Left ventricle myocardium inferior (tissue), 1 donor: ENCODE data around the gene MICAL2. TPM values are rescaled to one million over a fixed set of nuclear protein-coding genes. Genes with fewer than 3 reads are reported as not detected.

Source experiments
- DNase-seq: peaks from one replicate; pipeline ENCODE4 v3.0.0-alpha.2; 2020
- H3K27ac ChIP-seq: fragments of 200-600 bp; replicated peaks from 2 replicates; pipeline ENCODE4 v1.8.0; 2021
- H3K27me3 ChIP-seq: fragments of 200-600 bp; 2 replicates; pipeline ENCODE4 v1.8.0; 2021; ENCODE audit warnings: low read depth
- H3K36me3 ChIP-seq: fragments of 200-600 bp; 2 replicates; pipeline ENCODE4 v1.8.0; 2021
- H3K4me1 ChIP-seq: fragments of 200-600 bp; 2 replicates; pipeline ENCODE4 v1.8.0; 2021
- H3K4me3 ChIP-seq: fragments of 200-600 bp; 2 replicates; pipeline ENCODE4 v1.8.0; 2021; ENCODE audit warnings: mild to moderate bottlenecking, moderate library complexity
- H3K9me3 ChIP-seq: fragments of 200-600 bp; replicated peaks from 2 replicates; pipeline ENCODE4 v1.8.0; 2021
- CTCF ChIP-seq: fragments of 200-600 bp; IDR thresholded peaks from 2 replicates; pipeline ENCODE4 v1.8.0; 2021; ENCODE audit warnings: antibody characterized with exemption, mild to moderate bottlenecking, borderline replicate concordance
- intact Hi-C: fragments of 100-400 bp; cut with micrococcal nuclease; formaldehyde crosslinking; loops from one replicate; pipeline ENCODE4 v1.11.0; 2022
- total RNA-seq: library from RNA; stranded (reverse); fragmentation: NEBNext Ultra II Directional; extraction: Animal tissue kit (Norgen Biotek cat#: 25700); gene quantifications from one replicate; pipeline ENCODE4 v1.2.1, GENCODE V29; 2021
- donor health status: DM: no; HTN: yes; CAD: no; lungs with severe emphysema.

The MICAL2 gene
- total RNA-seq, 1 donor from 2014 or later, result 85.0 TPM

GRCh38 chr11:12174477-12175143, 64.2 kb downstream of the MICAL2 start:
- Histone ChIP-seq H3K4me3 (no peak overlapping the region), H3K4me1 (peaks cover 55% of the 10 kb centered on the region), H3K27ac (no peak overlapping the region), H3K9me3 (peaks cover 5% of the 10 kb centered on the region), H3K36me3 (no peaks in the 10 kb centered on the region), H3K27me3 (no peaks in the 10 kb centered on the region)
- intact Hi-C loops, result no loop called here
- no peak for DNase-seq
- no peak for TF ChIP-seq CTCF

DNA sequence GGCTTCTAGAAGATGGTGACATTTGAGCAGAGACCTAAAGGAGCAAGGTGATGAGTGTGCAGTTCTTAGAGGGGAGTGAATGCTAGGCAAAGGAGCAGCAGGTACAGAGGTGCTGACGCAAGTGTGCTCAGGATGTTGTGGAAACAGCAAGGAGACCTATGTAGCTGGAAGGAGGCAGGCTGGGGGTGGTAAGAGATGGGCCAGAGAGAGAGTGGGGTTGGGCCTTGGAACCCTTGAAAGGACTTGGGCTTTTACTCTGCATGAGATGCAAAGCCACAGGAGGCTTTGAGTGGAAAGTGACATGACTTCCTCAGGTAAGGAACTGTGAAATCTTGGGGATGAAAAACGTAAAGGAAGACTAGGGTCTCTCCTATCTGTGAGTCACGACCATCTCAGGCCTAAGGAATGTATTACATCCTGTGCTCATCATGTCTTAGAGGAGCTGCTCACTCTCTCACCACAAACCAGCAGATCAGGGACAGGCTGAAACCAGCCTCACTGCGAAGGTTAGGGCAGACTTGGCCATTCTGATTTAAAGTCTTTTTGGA, 65.4 kb downstream of the MICAL2 start:
- Histone ChIP-seq H3K9me3 (peaks cover 5% of the 10 kb centered on the region), H3K4me3 (no peak overlapping the region), H3K4me1 (peaks cover 55% of the 10 kb centered on the region), H3K27ac (no peak overlapping the region), H3K27me3 (no peaks in the 10 kb centered on the region), H3K36me3 (no peaks in the 10 kb centered on the region)
- no peak for TF ChIP-seq CTCF
- DNase-seq, result no peak
- intact Hi-C loops, result no loop called here

DNA sequence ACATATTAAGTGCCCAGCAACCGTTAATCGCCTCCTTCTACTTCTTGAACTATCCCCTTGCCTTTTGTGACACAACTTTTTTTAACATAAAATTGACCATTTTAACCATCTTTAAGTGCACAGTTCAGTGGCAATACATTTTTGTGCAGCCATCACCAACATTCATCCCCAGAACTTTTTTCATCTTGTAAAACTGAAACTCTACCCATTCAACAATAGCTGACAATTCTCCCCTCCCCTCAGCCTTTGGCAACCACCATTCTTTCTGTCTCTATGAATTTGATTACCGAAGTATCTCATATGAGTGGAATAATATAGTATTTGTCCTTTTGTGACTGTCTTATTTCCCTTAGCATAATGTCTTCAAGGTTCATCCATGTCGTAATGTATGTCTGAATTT, 66.0 kb downstream of the MICAL2 start:
- intact Hi-C loops, result no loop called here
- H3K4me1 ChIP-seq, result peaks cover 53% of the 10 kb centered on the region
- no peak overlapping the region for H3K27ac ChIP-seq
- H3K27me3 ChIP-seq, result no peaks in the 10 kb centered on the region
- no peak for DNase-seq
- no peaks in the 10 kb centered on the region for H3K36me3 ChIP-seq
- no peak overlapping the region for H3K4me3 ChIP-seq
- no peak for TF ChIP-seq CTCF
- peaks cover 5% of the 10 kb centered on the region for H3K9me3 ChIP-seq

GRCh38 chr11:12177739-12178338, 67.4 kb downstream of the MICAL2 start:
- peak overlapping the region; percentile 86 for H3K27ac ChIP-seq
- intact Hi-C loops, result no loop called here
- no peak overlapping the region for H3K4me3 ChIP-seq
- no peaks in the 10 kb centered on the region for H3K9me3 ChIP-seq
- no peaks in the 10 kb centered on the region for H3K36me3 ChIP-seq
- H3K27me3 ChIP-seq, result no peaks in the 10 kb centered on the region
- TF ChIP-seq CTCF, result no peak
- no peak for DNase-seq
- peaks cover 63% of the 10 kb centered on the region for H3K4me1 ChIP-seq

GRCh38 chr11:12179019-12179418, 68.6 kb downstream of the MICAL2 start:
- intact Hi-C loops, result no loop called here
- H3K36me3 ChIP-seq, result no peaks in the 10 kb centered on the region
- no peaks in the 10 kb centered on the region for H3K9me3 ChIP-seq
- H3K4me1 ChIP-seq, result peaks cover 68% of the 10 kb centered on the region
- no peak overlapping the region for H3K4me3 ChIP-seq
- H3K27ac ChIP-seq, result peak overlapping the region; percentile 86
- no peaks in the 10 kb centered on the region for H3K27me3 ChIP-seq
- DNase-seq, result no peak
- no peak for TF ChIP-seq CTCF
